ENCODE results near the gene TLR6. TPM values are rescaled to one million over a fixed set of nuclear protein-coding genes. Genes with fewer than 3 reads are reported as not detected.
"Not testable (repeated sequence)": the region's sequence is repeated elsewhere in the genome, so short reads cannot be mapped to it uniquely, and the experiment has no call there.

TLR6 gene
- polyA plus RNA-seq, 4 donors, result 0.49 to 0.65 (median 0.58) TPM

DNA sequence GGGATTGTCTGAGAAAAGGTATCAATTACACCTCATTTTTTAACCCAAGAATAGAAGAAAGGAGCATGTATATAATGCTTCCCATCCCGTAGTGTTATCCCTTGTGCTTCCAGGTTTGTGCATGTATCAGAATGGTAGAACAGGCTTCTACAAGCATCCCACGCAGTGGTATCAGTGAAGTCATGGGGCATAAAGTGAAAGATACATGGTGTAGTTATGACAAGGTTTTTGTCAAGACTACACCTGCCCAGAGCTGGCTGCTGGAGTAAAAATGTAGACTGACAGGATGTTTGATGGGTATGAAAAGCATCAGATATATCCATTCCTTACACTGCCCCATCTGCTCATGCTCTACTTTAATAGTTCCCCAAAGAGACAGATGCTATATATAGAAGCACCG is 61.5 kb downstream of the TLR6 start:
- DNase-seq (ENCODE audit: low read depth in 4 of 4, low spot score in 2 of 4), result no peak

GRCh38 chr4:38794051-38794450 is 62.6 kb downstream of the TLR6 start:
- DNase-seq (ENCODE audit: low read depth in 4 of 4, low spot score in 2 of 4), result no peak

- DNase-seq (ENCODE audit: low read depth in 4 of 4, low spot score in 2 of 4), result no peak
Measured at GRCh38 chr4:38791010-38791409, 65.6 kb downstream of the TLR6 start.

- no peak for DNase-seq (ENCODE audit: low read depth in 4 of 4, low spot score in 2 of 4)
Measured at GRCh38 chr4:38788317-38788716, 68.3 kb downstream of the TLR6 start.

DNA sequence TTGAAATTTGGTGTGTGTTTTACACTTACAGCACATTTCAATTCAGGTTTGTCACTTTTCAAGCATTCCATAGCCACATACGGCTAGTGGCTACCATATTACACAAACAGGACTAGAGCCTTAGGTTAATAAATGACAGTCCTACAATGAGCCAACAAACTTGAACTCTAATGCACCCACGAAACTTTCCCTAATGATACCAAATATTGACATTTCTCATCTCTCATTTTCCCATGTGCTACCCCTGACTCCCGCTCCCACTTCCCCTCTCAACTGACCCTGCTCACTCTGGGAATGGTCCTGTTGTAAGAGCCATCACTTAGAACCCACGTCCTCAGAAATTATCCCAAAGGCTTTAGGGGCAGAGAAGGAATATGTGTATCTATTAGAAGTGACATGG is 68.9 kb downstream of the TLR6 start:
- DNase-seq (ENCODE audit: low read depth in 4 of 4, low spot score in 2 of 4), result no peak

DNA sequence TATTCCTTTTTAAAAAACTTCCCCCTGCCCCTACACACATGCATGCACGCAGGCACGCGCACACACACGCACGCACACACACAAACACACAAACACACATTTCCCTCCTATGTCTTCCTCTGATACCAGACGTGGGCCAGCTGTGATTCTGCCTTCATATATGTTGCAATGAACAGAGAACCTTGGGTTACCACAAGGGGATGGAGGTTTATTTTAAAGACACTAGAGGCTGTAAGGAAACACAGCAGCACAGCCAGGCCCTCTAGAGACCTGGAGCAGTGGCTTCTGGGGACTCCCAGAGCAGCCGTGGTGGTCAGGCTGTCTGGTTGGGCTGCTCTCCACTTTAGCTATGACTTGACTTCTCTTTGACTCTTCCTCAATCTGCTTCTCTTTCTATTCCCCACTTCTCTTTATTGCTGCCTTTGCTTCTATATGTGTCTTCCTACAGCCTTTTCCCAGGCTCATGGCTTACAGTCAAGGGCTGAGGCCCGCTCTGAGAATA is 70.7 kb downstream of the TLR6 start:
- no peak for DNase-seq (ENCODE audit: low read depth in 4 of 4, low spot score in 2 of 4)

- DNase-seq (ENCODE audit: low read depth in 4 of 4, low spot score in 2 of 4), result no peak
Measured at GRCh38 chr4:38785041-38785790, 71.4 kb downstream of the TLR6 start.

GRCh38 chr4:38784141-38784540 is 72.5 kb downstream of the TLR6 start:
- no peak for DNase-seq (ENCODE audit: low read depth in 4 of 4, low spot score in 2 of 4)

DNA sequence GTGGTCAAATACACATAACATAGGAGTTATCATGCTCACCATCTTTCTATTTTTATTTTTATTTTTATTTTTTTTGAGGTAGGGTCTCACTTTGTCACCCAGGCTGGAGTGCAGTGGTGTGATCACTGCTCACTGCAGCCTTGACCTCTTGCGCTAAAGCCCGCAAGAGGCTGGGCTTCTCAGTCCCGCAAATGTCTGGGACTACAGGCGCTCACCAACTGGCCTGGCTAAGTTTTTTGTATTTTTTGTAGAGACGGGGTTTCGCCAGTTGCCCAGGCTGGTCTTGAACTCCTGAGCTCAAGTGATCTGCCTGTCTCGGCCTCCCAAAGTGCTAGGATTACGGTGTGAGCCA is 73.5 kb downstream of the TLR6 start:
- DNase-seq (ENCODE audit: low read depth in 4 of 4, low spot score in 2 of 4), result no peak

DNA sequence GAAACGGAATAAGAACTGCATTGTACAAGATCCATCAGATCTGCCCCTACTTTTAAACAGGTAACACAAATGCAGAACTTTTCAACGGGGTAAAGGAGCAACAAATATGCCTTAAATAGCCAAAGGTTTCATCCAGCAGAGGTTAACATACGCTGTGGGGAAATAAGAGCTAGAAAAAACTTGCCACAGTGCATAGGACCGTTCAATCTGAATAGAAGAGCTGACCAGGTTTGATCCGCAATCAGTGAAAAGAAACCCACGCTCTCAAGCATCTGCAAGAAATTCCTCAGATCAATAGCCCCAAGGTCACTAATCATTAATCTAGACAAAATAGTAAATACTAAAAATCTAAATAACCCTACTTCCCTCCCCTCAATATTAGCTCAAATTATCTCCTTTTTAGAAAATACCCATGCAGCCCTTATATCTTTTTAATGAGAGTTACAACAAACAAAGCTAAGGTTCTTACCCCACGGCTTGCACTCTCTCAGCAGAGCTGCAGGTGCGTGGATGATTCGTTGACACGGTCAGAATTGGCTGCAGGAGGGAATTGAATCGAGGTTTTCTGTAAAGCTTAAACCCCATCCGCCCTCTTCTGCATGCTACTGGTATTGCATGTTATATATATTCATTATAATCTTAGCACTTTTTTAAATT is 74.0 kb downstream of the TLR6 start, which contains the start of gene TLR10:
TSS of gene TLR10 (minus strand) at position 539 of the 657 bp plus-strand sequence. CDS start 7,400 bp downstream, outside the sequence.
- no peak for DNase-seq (ENCODE audit: low read depth in 4 of 4, low spot score in 2 of 4)

DNA sequence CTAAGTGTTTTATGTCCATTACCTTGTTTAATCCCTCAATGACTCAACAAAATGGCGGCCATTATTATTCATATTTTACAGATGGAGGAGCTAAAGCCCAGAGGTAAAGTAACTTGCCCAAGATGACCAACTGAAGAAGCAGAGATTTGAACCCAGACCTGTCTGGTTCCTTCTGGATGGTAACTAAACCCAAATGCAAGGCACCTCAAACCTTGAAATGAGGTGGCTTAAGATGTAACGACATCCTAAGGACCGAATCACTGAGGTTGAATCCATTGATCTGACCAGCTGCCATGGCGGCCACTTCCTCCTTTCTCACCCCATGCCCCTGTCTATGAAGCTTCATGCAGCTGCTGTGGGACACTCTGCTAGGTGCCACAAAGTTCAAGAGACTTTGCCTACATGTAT is 74.8 kb downstream of the TLR6 start:
- DNase-seq (ENCODE audit: low read depth in 4 of 4, low spot score in 2 of 4), result no peak

GRCh38 chr4:38780833-38781484 is 75.7 kb downstream of the TLR6 start:
- no peak for DNase-seq (ENCODE audit: low read depth in 4 of 4, low spot score in 2 of 4)

DNA sequence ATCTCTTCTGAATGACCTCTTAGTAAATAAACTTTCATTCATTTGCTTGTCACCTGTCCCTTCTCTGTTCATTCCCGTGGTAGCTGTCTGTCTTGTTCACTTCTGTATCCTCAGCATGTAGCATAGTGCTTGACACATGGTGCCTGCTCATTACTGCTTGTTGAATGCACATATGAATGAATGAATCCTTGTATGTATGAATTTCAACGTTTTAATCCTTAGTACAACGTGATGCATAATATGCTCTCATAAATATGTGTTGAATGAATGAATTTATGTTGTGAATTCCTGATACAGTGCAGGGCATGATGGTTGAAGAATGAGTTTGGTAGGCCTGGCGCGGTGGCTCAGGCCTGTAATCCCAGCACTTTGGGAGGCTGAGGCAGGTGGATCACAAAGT is 76.8 kb downstream of the TLR6 start:
- DNase-seq (ENCODE audit: low read depth in 4 of 4, low spot score in 2 of 4), result no peak

DNA sequence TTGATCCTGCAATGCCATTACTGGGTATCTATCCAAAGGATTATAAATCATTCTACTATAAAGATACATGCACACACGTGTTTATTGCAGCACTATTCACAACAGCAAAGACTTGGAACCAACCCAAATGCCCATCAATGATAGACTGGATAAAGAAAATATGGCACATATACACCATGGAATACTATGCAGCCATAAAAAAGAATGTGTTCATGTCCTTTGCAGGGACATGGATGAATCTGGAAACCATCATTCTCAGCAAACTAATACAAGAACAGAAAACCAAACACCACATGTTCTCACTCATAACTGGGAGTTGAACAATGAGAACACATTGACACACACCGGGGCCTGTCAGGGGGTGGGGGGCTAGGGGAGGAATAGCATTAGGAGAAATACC is 78.7 kb downstream of the TLR6 start:
- DNase-seq (ENCODE audit: low read depth in 4 of 4, low spot score in 2 of 4), result not testable (repeated sequence)

GRCh38 chr4:38775326-38775725 is 81.3 kb downstream of the TLR6 start:
- DNase-seq (ENCODE audit: low read depth in 4 of 4, low spot score in 2 of 4), result no peak

DNA sequence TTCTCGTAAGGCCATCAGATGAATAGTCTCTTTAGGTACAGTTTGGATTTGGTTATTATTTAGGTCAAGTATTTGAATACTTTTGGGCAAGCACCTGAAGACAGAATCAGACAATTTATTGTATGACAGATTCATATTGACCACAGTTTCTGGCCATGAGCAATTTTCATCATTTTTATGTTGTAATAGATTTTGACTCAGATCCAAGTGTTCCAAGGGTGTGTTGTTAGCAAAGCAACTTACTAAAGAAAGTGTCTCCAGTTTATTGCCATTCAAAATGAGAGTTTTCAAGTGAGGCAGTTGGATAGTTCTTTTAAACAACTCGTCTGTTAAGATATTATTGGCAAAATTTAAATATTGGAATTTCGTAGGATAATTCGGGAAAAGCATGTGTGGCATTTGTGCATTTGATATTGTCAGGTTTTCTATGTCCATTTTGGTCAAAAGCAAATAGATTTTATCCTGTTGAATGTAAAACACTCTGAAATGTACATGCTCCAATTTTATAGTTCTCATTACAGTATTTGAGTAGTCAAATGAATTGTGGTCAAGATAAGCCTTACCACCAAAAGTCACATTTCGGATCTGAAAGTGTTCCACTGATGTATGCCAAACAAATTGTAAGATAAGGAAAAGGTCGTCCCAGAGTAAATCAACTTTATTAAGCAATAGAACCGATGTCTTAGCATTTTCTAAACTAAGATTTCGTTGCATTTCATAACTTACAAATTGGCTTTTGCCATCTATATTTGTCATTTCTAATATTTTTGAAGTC is 82.2 kb downstream of the TLR6 start:
- no peak for DNase-seq (ENCODE audit: low read depth in 4 of 4, low spot score in 2 of 4)

Other genes starting within 250 kb of the TLR6 start
- 10 to 100 TPM; 53.6 to 63.8 (median 61.7) TPM for gene KLF3, start 192.6 kb downstream of the TLR6 start, polyA plus RNA-seq (ENCODE audit: insufficient read length in 4 of 4)
- under 1 TPM; 0.44 to 0.89 (median 0.64) TPM for gene TLR10, start 73.8 kb downstream of the TLR6 start, polyA plus RNA-seq (ENCODE audit: insufficient read length in 4 of 4)
- 1 to 10 TPM; 3.1 to 4.9 (median 3.9) TPM for gene TLR1, start 52.0 kb downstream of the TLR6 start, polyA plus RNA-seq (ENCODE audit: insufficient read length in 4 of 4)
- 10 to 100 TPM; 26.7 to 42.4 (median 33.6) TPM for gene FAM114A1, start 11.0 kb upstream of the TLR6 start, polyA plus RNA-seq (ENCODE audit: insufficient read length in 4 of 4)
- gene TMEM156, start 175.6 kb upstream of the TLR6 start, polyA plus RNA-seq (ENCODE audit: insufficient read length in 4 of 4), result 1 to 10 TPM; 3.2 to 4.1 (median 3.4) TPM
- 10 to 100 TPM; 38.8 to 45.4 (median 42.5) TPM for gene KLHL5, start 205.4 kb upstream of the TLR6 start, polyA plus RNA-seq (ENCODE audit: insufficient read length in 4 of 4)

Measured in left renal cortex interstitium (tissue), 4 donors.